Bronchial epithelial cell (primary cell): ENCODE results near the gene TNPO3. TPM values are rescaled to one million over a fixed set of nuclear protein-coding genes. Genes with fewer than 3 reads are reported as not detected.

Experiments
- DNase-seq: peaks from one replicate; pipeline ENCODE4 v3.0.0-alpha.2; 2010; ENCODE audit warnings: low read depth
- FAIRE-seq: peaks from 2 replicates; lab custom pipeline; 2011; peaks lifted over from hg19 to GRCh38; lab: Jason Lieb, UNC
- H3K27me3 ChIP-seq: 2 replicates; pipeline ENCODE4 v1.5.1; 2011; ENCODE audit warnings: low read length; ENCODE audit not compliant: control insufficient read depth, insufficient read depth
- H3K36me3 ChIP-seq: 2 replicates; pipeline ENCODE4 v1.5.1; 2011; ENCODE audit warnings: low read length; ENCODE audit not compliant: control insufficient read depth, insufficient read depth
- H3K4me3 ChIP-seq: 2 replicates; pipeline ENCODE4 v1.5.1; 2011; ENCODE audit warnings: mild to moderate bottlenecking, low read depth, low read length, control low read depth
- CTCF ChIP-seq: IDR thresholded peaks from 2 replicates; pipeline ENCODE4 v1.5.1; 2011; ENCODE audit warnings: mild to moderate bottlenecking, moderate library complexity, low read length, control low read depth, inconsistent platforms; ENCODE audit not compliant: insufficient read depth, severe bottlenecking
- total RNA-seq: library from RNA; depleted of rRNA; stranded (reverse); fragments of >200 nt; gene quantifications from 2 replicates; pipeline ENCODE4 v1.2.1, GENCODE V29; 2014

The TNPO3 gene
- total RNA-seq, 1 donor from 2014 or later: 62.9 TPM

DNA sequence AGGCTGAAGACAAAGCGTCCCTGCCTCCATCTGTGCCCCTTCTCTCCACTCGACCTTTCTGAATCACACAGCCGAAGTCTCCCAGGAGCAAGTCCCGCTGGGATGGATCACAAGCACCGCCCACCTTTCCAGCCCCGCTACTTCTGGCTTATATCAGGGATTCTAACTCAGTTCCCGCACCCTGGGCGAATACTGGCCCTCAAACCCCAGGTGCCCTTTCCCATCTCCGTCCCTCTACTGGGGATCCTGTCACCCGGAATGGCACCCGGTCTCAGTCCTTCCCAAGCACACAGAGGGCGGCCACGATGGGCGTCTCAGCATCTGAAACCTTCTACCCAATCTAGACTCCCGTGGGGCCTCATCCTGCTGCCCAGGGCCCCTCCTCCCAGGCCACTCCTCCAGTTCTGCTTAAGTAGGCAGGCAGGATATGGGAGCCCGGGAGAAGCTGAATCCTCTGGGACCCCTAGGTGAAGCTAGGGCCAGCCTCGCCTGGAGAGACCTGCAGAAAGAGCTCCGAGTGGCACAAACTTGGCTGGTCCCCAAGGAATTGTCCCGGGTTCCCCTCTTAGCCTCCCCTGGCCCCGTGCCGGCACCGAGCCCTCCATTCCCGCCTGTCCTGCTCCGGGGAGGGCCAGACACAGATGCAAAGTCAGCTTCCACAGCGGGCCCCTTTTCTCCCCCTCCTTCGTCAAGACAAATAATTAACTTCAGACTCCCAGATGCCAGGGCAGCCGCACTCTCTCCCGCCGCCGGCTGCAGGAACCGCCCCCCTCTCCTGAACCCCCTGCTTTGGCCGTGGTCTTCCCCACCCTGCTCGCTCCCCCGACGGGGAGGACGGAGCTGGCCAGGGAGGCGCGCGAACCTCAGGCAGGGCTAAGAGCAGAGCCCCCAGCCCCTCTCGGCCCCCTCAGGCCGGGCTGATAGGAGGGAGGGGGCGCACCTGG lies 145.0 kb downstream of the TNPO3 start:
- H3K4me3 ChIP-seq: no peak overlapping the region
- no peak for TF ChIP-seq CTCF
- DNase-seq (peak; percentile 25), FAIRE-seq (no peak)
- no peaks in the 10 kb centered on the region for H3K36me3 ChIP-seq
- peaks cover 33% of the 10 kb centered on the region for H3K27me3 ChIP-seq

DNA sequence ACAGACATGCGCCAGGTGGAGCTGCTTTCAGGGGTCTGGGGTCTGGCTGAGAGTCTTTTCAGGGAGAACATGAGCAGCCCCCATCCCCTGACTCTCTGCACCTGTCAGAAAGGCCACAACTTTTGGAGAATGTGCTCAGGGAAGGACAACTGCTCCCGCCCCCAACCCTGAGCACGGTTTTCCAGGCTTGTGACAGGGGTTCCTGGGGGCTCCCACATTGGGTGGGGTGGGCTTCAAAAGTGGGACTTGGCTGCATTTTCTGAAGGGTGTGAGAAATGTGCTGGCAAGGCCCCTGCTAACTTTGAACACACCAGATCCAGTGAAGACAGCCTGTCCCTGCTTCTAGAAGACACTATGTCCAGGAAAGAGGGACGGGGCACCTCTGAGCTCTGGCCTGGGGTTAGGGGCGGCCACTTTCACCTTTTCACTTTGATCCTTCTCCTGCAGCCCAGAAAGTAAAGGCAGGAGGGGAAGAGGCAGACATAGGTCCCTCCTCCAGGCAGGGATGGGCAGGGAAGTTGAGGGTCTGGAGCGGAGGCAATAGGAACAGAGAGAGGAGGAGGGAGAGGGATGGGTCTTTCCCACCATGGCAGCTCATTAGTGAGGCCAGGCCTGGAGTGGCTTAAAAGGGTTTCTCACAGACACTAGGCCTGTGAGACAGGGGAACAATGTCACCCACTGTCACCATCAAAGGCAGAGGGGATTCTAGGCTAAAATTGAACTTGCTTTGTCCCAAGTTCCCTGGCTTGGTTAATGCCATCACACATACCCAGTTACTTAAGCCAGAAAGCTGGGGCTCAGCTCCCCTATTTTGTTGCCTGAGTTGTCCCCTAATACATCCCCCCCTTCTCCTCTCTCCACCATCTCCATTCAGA lies 145.9 kb downstream of the TNPO3 start:
- TF ChIP-seq CTCF: no peak
- DNase-seq: no peak
- FAIRE-seq: no peak
- H3K27me3 ChIP-seq: peaks cover 24% of the 10 kb centered on the region
- no peak overlapping the region for H3K4me3 ChIP-seq
- H3K36me3 ChIP-seq: no peaks in the 10 kb centered on the region

GRCh38 chr7:128906766-128907559 lies 147.9 kb downstream of the TNPO3 start:
- peaks cover 21% of the 10 kb centered on the region for H3K27me3 ChIP-seq
- no peak for TF ChIP-seq CTCF

DNA sequence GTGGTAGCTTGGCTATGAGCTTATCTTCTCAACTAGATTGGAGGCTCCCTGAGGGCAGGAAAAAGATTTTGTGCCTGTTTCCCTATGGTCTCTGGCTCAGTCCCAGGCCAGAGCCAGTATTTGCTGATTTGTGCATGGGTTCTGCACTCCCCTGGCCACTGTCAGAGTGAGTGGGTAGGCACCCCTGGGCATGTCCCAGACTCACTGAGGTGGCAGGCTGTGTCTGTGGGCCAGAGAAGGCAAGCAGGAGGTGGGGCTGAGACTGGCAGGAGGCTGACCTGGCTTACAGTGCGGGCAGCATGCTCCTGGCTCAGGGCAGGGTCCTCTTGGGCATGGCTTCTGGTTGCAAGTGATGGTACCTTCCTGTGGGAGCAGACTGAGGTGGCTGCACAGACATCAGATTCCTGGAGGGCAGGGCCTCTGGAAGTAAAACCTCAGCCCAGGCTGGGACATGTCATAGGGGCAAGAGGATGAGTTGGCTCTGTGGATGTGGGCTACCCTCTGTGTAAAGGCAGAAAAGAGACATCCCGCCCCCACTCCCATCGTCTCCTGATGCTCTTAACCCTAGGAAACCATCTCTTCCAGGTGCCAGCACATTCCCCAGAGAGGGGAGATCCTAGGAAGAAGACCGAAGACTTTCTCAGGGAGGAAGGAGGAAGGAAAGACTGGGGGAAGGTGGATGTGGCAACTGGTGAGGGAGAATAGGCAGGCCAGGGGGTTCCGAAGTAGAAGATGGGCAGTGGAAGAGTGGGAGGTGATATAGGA lies 148.7 kb downstream of the TNPO3 start:
- DNase-seq: no peak
- no peaks in the 10 kb centered on the region for H3K36me3 ChIP-seq
- H3K27me3 ChIP-seq: peaks cover 16% of the 10 kb centered on the region
- FAIRE-seq: no peak
- TF ChIP-seq CTCF: no peak
- no peak overlapping the region for H3K4me3 ChIP-seq

More at GRCh38 chr7:128906766-128907559, 147.9 kb downstream of the TNPO3 start:
- FAIRE-seq (no peak), DNase-seq (no peak)
- no peaks in the 10 kb centered on the region for H3K36me3 ChIP-seq
- no peak overlapping the region for H3K4me3 ChIP-seq
